Endothelial cell of umbilical vein (primary cell): Measurements from ENCODE around the gene AVPR2. TPM values are rescaled to one million over a fixed set of nuclear protein-coding genes. Genes with fewer than 3 reads are reported as not detected.

Source experiments
- BruUV-seq: library from RNA; stranded (reverse); fragments of 400-500 nt; replicated peaks from 2 replicates; lab custom pipeline; 2021; lab: Mats Ljungman, UMichigan
- CTCF ChIA-PET: fragments of 300-600, 350-600 bp; sonication (Branson Sonifier 250); formaldehyde crosslinking; loops from one replicate; lab custom pipeline; 2021; ENCODE audit warnings: antibody characterized with exemption, inconsistent platforms; lab: Charles Lee
- POLR2A ChIA-PET: fragments of 300-600, 350-600 bp; sonication (Branson Sonifier 250); formaldehyde crosslinking; loops from one replicate; lab custom pipeline; 2021; ENCODE audit warnings: antibody characterized with exemption, inconsistent platforms; lab: Charles Lee
- DNase-seq: peaks from one replicate; pipeline ENCODE4 v3.0.0-alpha.2; 2011; ENCODE audit warnings: low read depth, low spot score
- FAIRE-seq: peaks from 2 replicates; lab custom pipeline; 2011; peaks lifted over from hg19 to GRCh38; lab: Jason Lieb, UNC
- H2AFZ ChIP-seq: 2 replicates; pipeline ENCODE4 v1.6.0; 2012; ENCODE audit warnings: low read depth, low read length, control low read depth, inconsistent platforms
- H3K27ac ChIP-seq: 2 replicates; pipeline ENCODE4 v1.5.1; 2011; ENCODE audit warnings: low read depth, mild to moderate bottlenecking, control low read depth, low read length, moderate library complexity; ENCODE audit not compliant: insufficient read depth
- H3K27me3 ChIP-seq, 2 experiments: 2 replicates each; pipeline versions ENCODE4 v1.6.0 to v1.6.1; 2011; ENCODE audit warnings: low read length in 2 of 2, mixed read lengths in 1 of 2; ENCODE audit not compliant: control insufficient read depth in 2 of 2, insufficient read depth in 2 of 2
- H3K36me3 ChIP-seq, 2 experiments: 2 replicates in 1 of 2; 3 replicates in 1 of 2; pipeline ENCODE4 v1.5.1; 2011; ENCODE audit warnings: low read length in 2 of 2, mild to moderate bottlenecking in 1 of 2, moderate library complexity in 1 of 2; ENCODE audit not compliant: control insufficient read depth in 2 of 2, insufficient read depth in 2 of 2; ENCODE audit errors: extremely low read depth in 1 of 2
- H3K4me1 ChIP-seq: 3 replicates; pipeline ENCODE4 v1.5.1; 2011; ENCODE audit warnings: mild to moderate bottlenecking, low read length; ENCODE audit not compliant: control insufficient read depth, insufficient read depth; ENCODE audit errors: extremely low read depth
- H3K4me2 ChIP-seq: 2 replicates; pipeline ENCODE4 v1.6.1; 2011; ENCODE audit warnings: low read length, control low read depth, mixed read lengths; ENCODE audit not compliant: insufficient read depth
- H3K4me3 ChIP-seq, 3 experiments: fragments of 200-600 bp in 1 of 3; sonication (generic), shearing (Covaris generic) in 1 of 3; replicated peaks in 1 of 3; 2 replicates each; pipeline ENCODE4 v1.5.1; 2011 to 2016; ENCODE audit warnings: control low read depth in 3 of 3, low read length in 3 of 3, mild to moderate bottlenecking in 2 of 3, inconsistent platforms in 1 of 3, low read depth in 1 of 3, moderate library complexity in 1 of 3; ENCODE audit not compliant: insufficient read depth in 1 of 3
- H3K79me2 ChIP-seq: 2 replicates; pipeline ENCODE4 v1.6.0; 2012; ENCODE audit warnings: low read length, inconsistent platforms; ENCODE audit not compliant: control insufficient read depth, insufficient read depth
- H3K9ac ChIP-seq: replicated peaks from 2 replicates; pipeline ENCODE3; 2011; ENCODE audit warnings: low read length, control low read depth; ENCODE audit not compliant: insufficient read depth; ENCODE audit errors: extremely low read depth
- H3K9me1 ChIP-seq: replicated peaks from 3 replicates; pipeline ENCODE4 v1.6.0; 2011; ENCODE audit warnings: mild to moderate bottlenecking, low read length; ENCODE audit not compliant: control insufficient read depth, insufficient read depth; ENCODE audit errors: extremely low read depth
- H3K9me3 ChIP-seq: replicated peaks from 2 replicates; pipeline ENCODE4 v1.5.1; 2012; ENCODE audit warnings: low read length, inconsistent platforms; ENCODE audit not compliant: control insufficient read depth, insufficient read depth
- H4K20me1 ChIP-seq: replicated peaks from 2 replicates; pipeline ENCODE3; 2011; ENCODE audit warnings: mild to moderate bottlenecking, low read length; ENCODE audit not compliant: control insufficient read depth, insufficient read depth; ENCODE audit errors: extremely low read depth
- EZH2 ChIP-seq: IDR thresholded peaks from 2 replicates; pipeline ENCODE4 v1.6.1; 2012; ENCODE audit warnings: borderline replicate concordance, low read depth, mild to moderate bottlenecking, moderate library complexity, low read length, inconsistent platforms; ENCODE audit not compliant: severe bottlenecking
- FOS ChIP-seq: IDR thresholded peaks from 2 replicates; pipeline ENCODE4 v1.6.1; 2011; ENCODE audit warnings: mild to moderate bottlenecking, low read length, moderate library complexity, borderline replicate concordance; ENCODE audit not compliant: insufficient read depth
- GATA2 ChIP-seq: IDR thresholded peaks from 2 replicates; pipeline ENCODE4 v1.7.0; 2011; ENCODE audit warnings: low read depth, mild to moderate bottlenecking, moderate library complexity, mixed read lengths, low read length; ENCODE audit not compliant: insufficient read length, insufficient read depth
- JUN ChIP-seq: IDR thresholded peaks from 2 replicates; pipeline ENCODE4 v1.6.1; 2011; ENCODE audit warnings: borderline replicate concordance, low read depth; ENCODE audit not compliant: insufficient read length, insufficient read depth
- MYC ChIP-seq: IDR thresholded peaks from one replicate; pipeline ENCODE4 v1.6.1; 2011; ENCODE audit warnings: mild to moderate bottlenecking, low read depth, low read length
- POLR2A ChIP-seq: IDR thresholded peaks from 2 replicates; pipeline ENCODE4 v1.6.1; 2012; ENCODE audit warnings: low read depth, mild to moderate bottlenecking, control low read depth, low read length
- POLR2AphosphoS5 ChIP-seq: IDR thresholded peaks from 2 replicates; pipeline ENCODE4 v1.6.1; 2012; ENCODE audit warnings: low read depth, mild to moderate bottlenecking, control low read depth, low read length, moderate library complexity; ENCODE audit not compliant: insufficient read depth
- dilution Hi-C: fragments of 300-500 bp; cut with MboI; formaldehyde crosslinking; loops from one replicate; pipeline ENCODE4 v1.15.0; 2019; ENCODE audit warnings: low sequenced_read_pairs; ENCODE audit not compliant: extremely low pct_ligation_motif_present
- intact Hi-C: fragments of 100-400 bp; cut with micrococcal nuclease; formaldehyde crosslinking; loops from one replicate; pipeline ENCODE4 v1.10.0; 2022
- polyA plus RNA-seq, 4 experiments: library from polyadenylated mRNA; depleted of rRNA in 3 of 4; stranded (reverse) in 3 of 4; unstranded in 1 of 4; fragments of >200 nt; gene quantifications; 2 replicates each; pipeline versions ENCODE4 v1.2.1 to v1.2.3, GENCODE V29; 2011 to 2012; ENCODE audit warnings: missing spikeins in 1 of 4
- total RNA-seq: library from RNA; stranded (reverse); gene quantifications from 2 replicates; pipeline ENCODE4 v1.2.3, GENCODE V29; 2021
- TF ChIP-seq, protein P1 (sequence below): IDR thresholded peaks from 2 replicates; pipeline ENCODE4 v1.6.1; 2011; ENCODE audit not compliant: insufficient read depth, insufficient read length
- TF ChIP-seq, protein P2 (sequence below), 2 donors: IDR thresholded peaks; 1 replicate in 1 of 2; 2 replicates in 1 of 2; pipeline ENCODE4 v1.5.1; 2011; ENCODE audit warnings: low read length in 2 of 2, mild to moderate bottlenecking in 2 of 2, moderate library complexity in 2 of 2, control low read depth in 1 of 2, inconsistent platforms in 1 of 2, low read depth in 1 of 2; ENCODE audit not compliant: insufficient read depth in 1 of 2; ENCODE audit errors: extremely low read depth in 1 of 2

Gene AVPR2
- total and polyA plus RNA-seq, 2 donors (not counting 3 experiments of a cell fraction or from before 2014, with no cell fraction given) = not detected

DNA sequence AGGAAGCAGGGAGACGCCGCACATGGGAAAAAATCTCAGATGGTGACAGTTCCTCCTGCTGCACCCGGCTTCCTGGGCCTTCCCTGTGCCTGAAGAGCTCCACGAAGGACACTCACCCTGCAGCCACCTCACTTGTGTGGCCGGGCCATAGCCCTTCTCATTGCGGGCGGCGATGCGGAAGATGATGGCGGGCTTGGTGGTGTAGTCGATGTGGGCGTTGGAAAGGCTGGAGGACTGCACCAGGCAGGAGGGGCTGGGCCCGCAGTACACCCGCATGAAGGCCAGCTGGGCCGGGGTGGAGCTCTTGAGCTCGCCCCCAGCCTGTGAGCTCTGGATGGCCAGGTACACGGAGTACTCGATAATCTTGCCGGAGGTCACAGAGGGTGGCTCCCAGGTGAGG is 45.7 kb downstream of the AVPR2 start:
- Histone ChIP-seq H3K9ac (no peak overlapping the region), H3K4me2 (no peak overlapping the region), H4K20me1 (no peaks in the 10 kb centered on the region), H3K9me1 (no peaks in the 10 kb centered on the region), H3K4me1 (peaks cover 31% of the 10 kb centered on the region), H3K79me2 (peaks cover 9% of the 10 kb centered on the region), H3K36me3 (peaks cover 17 to 31% of the 10 kb centered on the region in 2 experiments), H3K4me3 (no peak overlapping the region), H3K27ac (no peak overlapping the region), H3K27me3 (no peaks in the 10 kb centered on the region), H3K9me3 (no peaks in the 10 kb centered on the region), H2AFZ (no peak overlapping the region)
- dilution Hi-C loops (no loop called here), intact Hi-C loops (no loop called here)
- ChIA-PET CTCF (interaction anchor here (5.0 to 9.4 kb wide), 2 partner anchors 25 to 186 kb away, joined by 68 to 253 read pairs; partner anchors contain the start of genes ARHGAP4 and PLXNB3), POLR2A (no interaction called here)
- no peak for DNase-seq
- TF ChIP-seq POLR2A (no peak), POLR2AphosphoS5 (no peak), MYC (no peak), GATA2 (no peak), EZH2 (no peak)
- TF ChIP-seq, protein P1, sequence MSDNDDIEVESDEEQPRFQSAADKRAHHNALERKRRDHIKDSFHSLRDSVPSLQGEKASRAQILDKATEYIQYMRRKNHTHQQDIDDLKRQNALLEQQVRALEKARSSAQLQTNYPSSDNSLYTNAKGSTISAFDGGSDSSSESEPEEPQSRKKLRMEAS = no peak
- FAIRE-seq = peak; percentile 63
- BruUV-seq = no TSS peak

DNA sequence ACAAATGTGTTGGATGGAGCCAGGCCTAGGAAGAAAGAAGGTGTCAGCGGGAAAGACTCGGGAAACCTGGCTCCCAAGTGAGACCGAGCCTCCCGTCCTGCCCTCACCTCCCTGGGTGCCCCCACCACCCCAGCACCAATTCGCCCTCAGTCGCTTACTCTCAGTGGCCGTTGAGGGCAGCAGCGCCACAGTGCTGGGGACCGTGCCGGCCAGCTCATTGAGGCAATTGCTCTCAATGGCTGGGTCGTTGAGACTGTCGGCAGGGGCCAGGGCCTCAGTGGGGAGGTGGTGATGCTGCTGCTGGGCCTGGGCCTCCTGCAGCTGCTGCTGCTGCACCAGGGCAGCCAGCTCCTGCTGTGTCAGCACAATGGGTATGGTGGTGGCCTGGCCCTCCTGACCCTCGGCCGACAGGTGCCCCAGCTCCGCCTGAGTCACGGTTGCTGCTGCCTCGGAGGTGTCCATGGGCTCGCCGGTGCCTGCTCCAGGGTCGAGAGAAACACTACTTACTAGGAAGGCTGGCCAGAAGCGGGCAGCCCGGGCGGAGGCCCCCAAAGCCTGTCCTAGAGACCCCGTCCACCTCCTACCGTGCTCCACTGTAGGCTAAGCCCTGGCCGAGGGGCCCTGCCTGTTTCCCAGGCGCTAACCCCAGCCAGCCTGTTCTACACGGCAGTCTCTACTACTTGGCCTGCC is 47.4 kb downstream of the AVPR2 start:
- no peaks in the 10 kb centered on the region for H3K9me3 ChIP-seq
- dilution Hi-C loops (no loop called here), intact Hi-C loops (loop anchor here (2.0 kb wide), 1 partner anchor 17 kb away; no protein-coding TSS in a partner anchor)
- FAIRE-seq (no peak), DNase-seq (no peak)
- no peaks in the 10 kb centered on the region for H4K20me1 ChIP-seq
- ChIA-PET POLR2A (no interaction called here), CTCF (interaction anchor here (5.0 to 9.4 kb wide), 2 partner anchors 27 to 187 kb away, joined by 68 to 253 read pairs; partner anchors contain the start of genes ARHGAP4 and PLXNB3)
- H3K4me3 ChIP-seq = no peak overlapping the region
- peaks cover 19 to 46% of the 10 kb centered on the region in 2 experiments for H3K36me3 ChIP-seq
- no peak overlapping the region for H2AFZ ChIP-seq
- H3K27me3 ChIP-seq = no peaks in the 10 kb centered on the region
- no peak overlapping the region for H3K27ac ChIP-seq
- H3K79me2 ChIP-seq = peaks cover 9% of the 10 kb centered on the region
- H3K4me1 ChIP-seq = peaks cover 31% of the 10 kb centered on the region
- no peak overlapping the region for H3K4me2 ChIP-seq
- no peak overlapping the region for H3K9ac ChIP-seq
- no TSS peak for BruUV-seq
- TF ChIP-seq FOS (no peak), POLR2AphosphoS5 (no peak), JUN (no peak), MYC (no peak), GATA2 (no peak), POLR2A (no peak), EZH2 (no peak)
- TF ChIP-seq, protein P2, sequence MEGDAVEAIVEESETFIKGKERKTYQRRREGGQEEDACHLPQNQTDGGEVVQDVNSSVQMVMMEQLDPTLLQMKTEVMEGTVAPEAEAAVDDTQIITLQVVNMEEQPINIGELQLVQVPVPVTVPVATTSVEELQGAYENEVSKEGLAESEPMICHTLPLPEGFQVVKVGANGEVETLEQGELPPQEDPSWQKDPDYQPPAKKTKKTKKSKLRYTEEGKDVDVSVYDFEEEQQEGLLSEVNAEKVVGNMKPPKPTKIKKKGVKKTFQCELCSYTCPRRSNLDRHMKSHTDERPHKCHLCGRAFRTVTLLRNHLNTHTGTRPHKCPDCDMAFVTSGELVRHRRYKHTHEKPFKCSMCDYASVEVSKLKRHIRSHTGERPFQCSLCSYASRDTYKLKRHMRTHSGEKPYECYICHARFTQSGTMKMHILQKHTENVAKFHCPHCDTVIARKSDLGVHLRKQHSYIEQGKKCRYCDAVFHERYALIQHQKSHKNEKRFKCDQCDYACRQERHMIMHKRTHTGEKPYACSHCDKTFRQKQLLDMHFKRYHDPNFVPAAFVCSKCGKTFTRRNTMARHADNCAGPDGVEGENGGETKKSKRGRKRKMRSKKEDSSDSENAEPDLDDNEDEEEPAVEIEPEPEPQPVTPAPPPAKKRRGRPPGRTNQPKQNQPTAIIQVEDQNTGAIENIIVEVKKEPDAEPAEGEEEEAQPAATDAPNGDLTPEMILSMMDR (IDR thresholded peaks at IDR 0.05; ENCODE audit: extremely low read depth in 1 of 2, insufficient read depth in 1 of 2, low read depth in 1 of 2, low read length in 2 of 2) = no peak
- TF ChIP-seq, protein P1 = no peak
- H3K9me1 ChIP-seq = no peaks in the 10 kb centered on the region
